H1 (cell line): Measurements from ENCODE around the gene ITSN1. TPM values are rescaled to one million over a fixed set of nuclear protein-coding genes. Genes with fewer than 3 reads are reported as not detected.

Source experiments
- CTCF ChIA-PET: fragments of 300-600 bp; sonication (Branson Sonifier 250); formaldehyde crosslinking; loops from one replicate; lab custom pipeline; 2021; ENCODE audit not compliant: partially characterized antibody; lab: Charles Lee
- POLR2A ChIA-PET: fragments of 300-600 bp; sonication (Branson Sonifier 250); formaldehyde crosslinking; loops from one replicate; lab custom pipeline; 2021; ENCODE audit warnings: inconsistent platforms; ENCODE audit not compliant: partially characterized antibody; lab: Charles Lee
- DNase-seq, 2 experiments: peaks; one replicate each; pipeline versions ENCODE4 v3.0.0 to v3.0.0-alpha.2; 2010 to 2022; ENCODE audit warnings: low spot score in 2 of 2, low read depth in 1 of 2, mixed read lengths in 1 of 2
- FAIRE-seq: peaks from 2 replicates; lab custom pipeline; 2011; peaks lifted over from hg19 to GRCh38; lab: Jason Lieb, UNC
- H2AFZ ChIP-seq: 2 replicates; pipeline ENCODE4 v1.8.1; 2012; ENCODE audit warnings: low read length, inconsistent platforms
- H2AK5ac ChIP-seq: 2 replicates; pipeline ENCODE4 v1.6.1; 2013; ENCODE audit warnings: low read depth, low read length
- H2BK120ac ChIP-seq: replicated peaks from 2 replicates; pipeline ENCODE3; 2013; ENCODE audit warnings: low read depth, low read length, inconsistent platforms
- H2BK12ac ChIP-seq: 2 replicates; pipeline ENCODE4 v1.6.1; 2013; ENCODE audit warnings: low read depth, low read length
- H2BK15ac ChIP-seq: 2 replicates; pipeline ENCODE4 v1.6.1; 2013; ENCODE audit warnings: low read length
- H2BK20ac ChIP-seq: 2 replicates; pipeline ENCODE4 v1.6.1; 2013; ENCODE audit warnings: low read length
- H2BK5ac ChIP-seq: 2 replicates; pipeline ENCODE4 v1.6.1; 2013; ENCODE audit warnings: low read depth, low read length
- H3K14ac ChIP-seq: 2 replicates; pipeline ENCODE4 v1.6.1; 2013; ENCODE audit warnings: inconsistent platforms; ENCODE audit not compliant: insufficient read length
- H3K18ac ChIP-seq: 2 replicates; pipeline ENCODE4 v1.6.1; 2013; ENCODE audit warnings: low read length; ENCODE audit errors: extremely low read depth
- H3K23ac ChIP-seq: 2 replicates; pipeline ENCODE4 v1.6.1; 2013; ENCODE audit warnings: inconsistent platforms; ENCODE audit not compliant: insufficient read length
- H3K23me2 ChIP-seq: 2 replicates; pipeline ENCODE4 v1.6.1; 2013; ENCODE audit warnings: low read depth, low read length
- H3K27ac ChIP-seq: 2 replicates; pipeline ENCODE4 v1.6.1; 2011; ENCODE audit warnings: low read depth, low read length, inconsistent platforms
- H3K27me3 ChIP-seq, 4 experiments: replicated peaks in 1 of 4; 1 replicate in 1 of 4; 2 replicates in 3 of 4; pipeline versions ENCODE4 v1.6.1 to v1.8.1; 2011 to 2013; ENCODE audit warnings: low read length in 3 of 4, mild to moderate bottlenecking in 3 of 4, inconsistent platforms in 2 of 4, mixed read lengths in 2 of 4, moderate library complexity in 1 of 4; ENCODE audit not compliant: control insufficient read depth in 3 of 4, insufficient read depth in 3 of 4; ENCODE audit errors: extremely low read depth in 1 of 4
- H3K36me3 ChIP-seq, 4 experiments: 2 replicates each; pipeline versions ENCODE4 v1.6.1 to v1.8.1; 2011 to 2013; ENCODE audit warnings: mild to moderate bottlenecking in 4 of 4, low read length in 3 of 4, moderate library complexity in 2 of 4, control low read depth in 1 of 4, inconsistent platforms in 1 of 4; ENCODE audit not compliant: insufficient read depth in 4 of 4, control insufficient read depth in 2 of 4
- H3K4ac ChIP-seq: replicated peaks from 2 replicates; pipeline ENCODE3; 2013; ENCODE audit warnings: low read length, low read depth, mixed read lengths, inconsistent platforms; ENCODE audit not compliant: insufficient read length
- H3K4me1 ChIP-seq, 4 experiments: replicated peaks in 1 of 4; 1 replicate in 1 of 4; 2 replicates in 3 of 4; pipeline versions ENCODE4 v1.6.1 to v1.8.1; 2011 to 2013; ENCODE audit warnings: low read length in 3 of 4, inconsistent platforms in 2 of 4, mixed read lengths in 1 of 4; ENCODE audit not compliant: insufficient read depth in 4 of 4, control insufficient read depth in 3 of 4
- H3K4me2 ChIP-seq, 2 experiments: 2 replicates each; pipeline versions ENCODE4 v1.6.1 to v1.8.1; 2011 to 2013; ENCODE audit warnings: low read depth in 2 of 2, low read length in 2 of 2, control low read depth in 1 of 2, inconsistent platforms in 1 of 2, mild to moderate bottlenecking in 1 of 2; ENCODE audit not compliant: insufficient read depth in 1 of 2
- H3K4me3 ChIP-seq, 4 experiments: fragments of 200-600, 300-600 bp in 1 of 4; sonication (generic), shearing (Covaris generic), sonication (Bioruptor Twin) in 1 of 4; 2 replicates each; pipeline versions ENCODE4 v1.5.1 to v1.8.1; 2011 to 2016; ENCODE audit warnings: low read length in 4 of 4, low read depth in 3 of 4, control low read depth in 2 of 4, inconsistent platforms in 2 of 4, mild to moderate bottlenecking in 2 of 4, mixed read lengths in 1 of 4, moderate library complexity in 1 of 4; ENCODE audit not compliant: insufficient read depth in 2 of 4; ENCODE audit errors: extremely low read depth in 1 of 4
- H3K56ac ChIP-seq: replicated peaks from 2 replicates; pipeline ENCODE3; 2013; ENCODE audit warnings: low read depth, mild to moderate bottlenecking, mixed read lengths, low read length, inconsistent platforms; ENCODE audit not compliant: insufficient read length
- H3K79me1 ChIP-seq: 2 replicates; pipeline ENCODE4 v1.6.1; 2013; ENCODE audit warnings: low read depth, low read length, control low read depth
- H3K79me2 ChIP-seq, 2 experiments: 2 replicates each; pipeline versions ENCODE4 v1.6.1 to v1.8.1; 2012 to 2013; ENCODE audit warnings: low read length in 2 of 2, mild to moderate bottlenecking in 2 of 2, inconsistent platforms in 1 of 2; ENCODE audit not compliant: insufficient read depth in 2 of 2, control insufficient read depth in 1 of 2
- H3K9ac ChIP-seq, 4 experiments: replicated peaks in 1 of 4; 1 replicate in 1 of 4; 2 replicates in 3 of 4; pipeline versions ENCODE4 v1.6.1 to v1.8.1; 2011 to 2013; ENCODE audit warnings: low read depth in 3 of 4, low read length in 3 of 4, control low read depth in 2 of 4, mild to moderate bottlenecking in 2 of 4, moderate library complexity in 2 of 4, inconsistent platforms in 1 of 4; ENCODE audit errors: extremely low read depth in 1 of 4
- H3K9me3 ChIP-seq, 2 experiments: 2 replicates each; pipeline versions ENCODE4 v1.6.1 to v1.8.1; 2012 to 2013; ENCODE audit warnings: mild to moderate bottlenecking in 2 of 2, moderate library complexity in 2 of 2, control low read depth in 1 of 2, inconsistent platforms in 1 of 2, low read depth in 1 of 2, low read length in 1 of 2, mixed read lengths in 1 of 2; ENCODE audit not compliant: insufficient read depth in 2 of 2
- H4K20me1 ChIP-seq, 2 experiments: replicated peaks in 1 of 2; 2 replicates each; pipeline versions ENCODE3 to v1.8.1; 2011 to 2013; ENCODE audit warnings: inconsistent platforms in 2 of 2, low read length in 2 of 2, mild to moderate bottlenecking in 1 of 2; ENCODE audit not compliant: insufficient read depth in 2 of 2, control insufficient read depth in 1 of 2
- H4K5ac ChIP-seq: 2 replicates; pipeline ENCODE4 v1.6.1; 2013; ENCODE audit warnings: low read length, low read depth, mixed read lengths, inconsistent platforms; ENCODE audit not compliant: insufficient read length
- H4K8ac ChIP-seq: 2 replicates; pipeline ENCODE4 v1.8.0; 2013; ENCODE audit warnings: mild to moderate bottlenecking, moderate library complexity, low read length, inconsistent platforms; ENCODE audit not compliant: insufficient read depth; ENCODE audit errors: extremely low read depth
- H4K91ac ChIP-seq: replicated peaks from 2 replicates; pipeline ENCODE3; 2013; ENCODE audit warnings: low read length, mixed read lengths, inconsistent platforms; ENCODE audit not compliant: insufficient read length
- POU5F1 ChIP-seq: IDR thresholded peaks from 2 replicates; pipeline ENCODE4 v1.6.1; 2011; ENCODE audit warnings: low read depth, mild to moderate bottlenecking, low read length, moderate library complexity
- RFX5 ChIP-seq: IDR thresholded peaks from 2 replicates; pipeline ENCODE4 v1.6.1; 2011; ENCODE audit warnings: low read depth, low read length, improper control_type of control experiment, borderline replicate concordance
- TEAD4 ChIP-seq: IDR thresholded peaks from 2 replicates; pipeline ENCODE4 v1.6.1; 2012; ENCODE audit warnings: low read depth, low read length, inconsistent platforms, mixed read lengths
- WGBS, 2 experiments: shearing (Covaris generic) in 1 of 2; methylation state at CpG; one replicate each; pipeline versions ENCODE4 v1.1.6 to v1.1.7; 2013 to 2015; ENCODE audit warnings: low lambda C conversion rate in 2 of 2, mixed read lengths in 2 of 2, inconsistent platforms in 1 of 2, low coverage in 1 of 2, missing lambda C conversion rate in 1 of 2; ENCODE audit not compliant: insufficient replicate concordance in 2 of 2, insufficient coverage in 1 of 2, insufficient read length in 1 of 2; ENCODE audit errors: extremely low coverage in 1 of 2, missing lambda C conversion rate in 1 of 2; 5-methylcytosine and 5-hydroxymethylcytosine counted together
- polyA plus RNA-seq, 7 experiments: library from polyadenylated mRNA; depleted of rRNA in 3 of 7; stranded (reverse) in 5 of 7; unstranded in 2 of 7; fragments of >200 nt in 5 of 7; fragments of 200-250 nt in 2 of 7; gene quantifications; 1 replicate in 5 of 7; 2 replicates in 1 of 7; 4 replicates in 1 of 7; pipeline versions ENCODE4 v1.2.1 to v1.2.3, GENCODE V29; 2011 to 2013; ENCODE audit warnings: missing spikeins in 2 of 7, mixed read lengths in 2 of 7
- total RNA-seq: library from RNA; stranded (reverse); fragmentation: NEBNext Ultra II Directional; extraction: Animal tissue kit (Norgen Biotek cat#: 25700); gene quantifications from 2 replicates; pipeline ENCODE4 v1.2.1, GENCODE V29; 2021
- TF ChIP-seq, protein P1 (sequence below): IDR thresholded peaks from 2 replicates; pipeline ENCODE4 v1.6.1; 2011; ENCODE audit warnings: low read depth, mild to moderate bottlenecking, low read length; ENCODE audit not compliant: insufficient read depth

ITSN1 gene
- total and polyA plus RNA-seq, 2 of the 8 experiments (the other 6 are each of a cell fraction or from before 2014, with no cell fraction given): 60.8 to 78.1 TPM

DNA sequence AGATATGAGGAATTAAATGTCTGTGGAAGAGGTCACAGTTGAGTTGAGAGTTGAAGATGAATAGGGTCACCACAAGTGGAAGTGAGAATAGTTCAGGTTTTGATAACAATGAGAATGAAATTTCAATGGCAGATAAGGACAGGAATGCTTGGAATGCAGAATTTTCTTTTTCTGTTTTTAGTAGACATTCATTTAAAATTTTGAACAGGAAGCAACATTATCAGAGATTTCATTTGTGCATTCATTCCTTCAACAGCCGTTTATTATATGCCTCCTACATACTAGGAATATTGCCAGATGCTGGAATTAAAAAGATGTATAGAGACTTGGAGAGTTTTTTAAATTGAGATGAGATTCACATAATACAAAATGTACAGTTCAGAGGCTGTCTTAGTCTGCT is 126.8 kb downstream of the ITSN1 start:
- Histone ChIP-seq H3K27me3 (no peaks in the 10 kb centered on the region), H3K14ac (no peak overlapping the region), H3K9me3 (no peaks in the 10 kb centered on the region), H4K20me1 (no peaks in the 10 kb centered on the region), H3K56ac (no peak overlapping the region), H3K18ac (no peak overlapping the region), H3K23me2 (peaks cover 2% of the 10 kb centered on the region; the same call in 1 of the 2 replicates), H4K8ac (no peak overlapping the region), H2BK20ac (no peak overlapping the region), H3K4me3 (no peak overlapping the region), H4K91ac (no peak overlapping the region), H2BK120ac (no peak overlapping the region), H3K4me2 (no peak overlapping the region), H2BK15ac (no peak overlapping the region), H4K5ac (no peak overlapping the region), H2AFZ (no peak overlapping the region), H3K79me2 (no peaks in the 10 kb centered on the region), H2AK5ac (no peak overlapping the region), H2BK12ac (no peak overlapping the region), H3K27ac (no peak overlapping the region), H3K79me1 (no peaks in the 10 kb centered on the region; the same call in 1 of the 2 replicates), H2BK5ac (no peak overlapping the region), H3K23ac (no peak overlapping the region), H3K9ac (no peak overlapping the region), H3K36me3 (peaks cover 3 to 47% (median 33%) of the 10 kb centered on the region in 4 experiments; a peak in 7 of 8 replicates), H3K4me1 (no peaks in the 10 kb centered on the region), H3K4ac (no peak overlapping the region)
- TF ChIP-seq, protein P1, sequence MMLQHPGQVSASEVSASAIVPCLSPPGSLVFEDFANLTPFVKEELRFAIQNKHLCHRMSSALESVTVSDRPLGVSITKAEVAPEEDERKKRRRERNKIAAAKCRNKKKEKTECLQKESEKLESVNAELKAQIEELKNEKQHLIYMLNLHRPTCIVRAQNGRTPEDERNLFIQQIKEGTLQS: no peak
- no peak for TF ChIP-seq RFX5
- no peak for TF ChIP-seq TEAD4
- no peak for TF ChIP-seq POU5F1
- WGBS, 2 experiments: 96% methylated on average over 1 of the region's 1 CpG; no CpG with 5 or more reads in 1 of the 2 experiments
- FAIRE-seq (no peak), DNase-seq (no peak)
- CTCF ChIA-PET: no interaction called here
- POLR2A ChIA-PET: no interaction called here
